ENCODE results near the gene DZIP1.
"Not testable (repeated sequence)": the region's sequence is repeated elsewhere in the genome, so short reads cannot be mapped to it uniquely, and the experiment has no call there.

DZIP1 gene, protein sequence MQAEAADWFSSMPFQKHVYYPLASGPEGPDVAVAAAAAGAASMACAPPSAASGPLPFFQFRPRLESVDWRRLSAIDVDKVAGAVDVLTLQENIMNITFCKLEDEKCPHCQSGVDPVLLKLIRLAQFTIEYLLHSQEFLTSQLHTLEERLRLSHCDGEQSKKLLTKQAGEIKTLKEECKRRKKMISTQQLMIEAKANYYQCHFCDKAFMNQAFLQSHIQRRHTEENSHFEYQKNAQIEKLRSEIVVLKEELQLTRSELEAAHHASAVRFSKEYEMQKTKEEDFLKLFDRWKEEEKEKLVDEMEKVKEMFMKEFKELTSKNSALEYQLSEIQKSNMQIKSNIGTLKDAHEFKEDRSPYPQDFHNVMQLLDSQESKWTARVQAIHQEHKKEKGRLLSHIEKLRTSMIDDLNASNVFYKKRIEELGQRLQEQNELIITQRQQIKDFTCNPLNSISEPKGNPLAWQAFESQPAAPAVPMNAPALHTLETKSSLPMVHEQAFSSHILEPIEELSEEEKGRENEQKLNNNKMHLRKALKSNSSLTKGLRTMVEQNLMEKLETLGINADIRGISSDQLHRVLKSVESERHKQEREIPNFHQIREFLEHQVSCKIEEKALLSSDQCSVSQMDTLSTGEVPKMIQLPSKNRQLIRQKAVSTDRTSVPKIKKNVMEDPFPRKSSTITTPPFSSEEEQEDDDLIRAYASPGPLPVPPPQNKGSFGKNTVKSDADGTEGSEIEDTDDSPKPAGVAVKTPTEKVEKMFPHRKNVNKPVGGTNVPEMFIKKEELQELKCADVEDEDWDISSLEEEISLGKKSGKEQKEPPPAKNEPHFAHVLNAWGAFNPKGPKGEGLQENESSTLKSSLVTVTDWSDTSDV

GRCh38 chr13:95644601-95645052, at the start of gene DZIP1:
Gene DZIP1 (minus strand): TSS chr13:95644706. CDS start chr13:95642029, 2,677 bp downstream.
- DNase-seq: no peak

- DNase-seq: not testable (repeated sequence)
These were observed 46.5 kb upstream of the DZIP1 start for GRCh38 chr13:95690986-95691385.

GRCh38 chr13:95689582-95689926, 45.0 kb upstream of the DZIP1 start:
- no peak for DNase-seq

DNA sequence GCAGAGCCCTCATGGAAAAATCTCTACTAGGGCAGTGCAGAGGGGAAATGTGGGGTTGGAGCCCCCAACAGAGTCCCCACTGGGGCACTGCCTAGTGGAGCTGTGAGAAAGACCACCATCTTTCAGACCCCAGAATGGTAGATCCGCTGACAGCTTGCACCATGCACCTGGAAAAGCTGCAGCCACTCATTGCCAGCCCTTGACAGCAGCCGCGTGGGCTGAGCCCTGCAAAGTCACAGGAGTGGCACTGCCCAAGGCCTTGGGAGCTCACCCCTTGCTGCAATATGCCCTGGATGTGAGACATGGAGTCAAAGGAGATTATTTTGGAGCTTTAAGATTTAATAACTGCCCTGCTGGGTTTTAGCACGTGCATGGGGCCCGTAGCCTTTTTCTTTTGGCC, 40.5 kb upstream of the DZIP1 start:
- DNase-seq: not testable (repeated sequence)

- DNase-seq: no peak
These were observed 39.9 kb upstream of the DZIP1 start for GRCh38 chr13:95684418-95684817.

DNA sequence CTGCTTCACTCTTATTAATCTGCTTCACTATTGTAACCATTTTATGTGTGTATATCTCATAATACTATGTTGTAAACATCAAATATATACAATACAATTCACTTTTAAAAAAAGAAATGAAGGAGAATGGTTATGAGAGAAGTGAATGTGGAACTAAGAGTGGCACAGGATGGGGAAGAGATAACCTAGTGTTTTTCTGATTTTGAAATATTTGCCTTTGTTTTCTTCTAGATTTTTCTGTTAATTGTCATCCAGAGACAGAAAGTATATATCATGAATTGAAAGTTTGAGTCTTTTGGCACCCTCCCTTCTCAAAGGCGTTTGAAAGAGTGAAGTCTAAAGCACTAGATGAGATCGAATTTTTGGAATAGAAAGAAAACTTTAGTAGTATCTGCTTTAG, 35.2 kb upstream of the DZIP1 start:
- DNase-seq: no peak

- no peak for DNase-seq
These were observed 34.5 kb upstream of the DZIP1 start for GRCh38 chr13:95678967-95679366.

- peak; percentile 54 for DNase-seq
These were observed 33.2 kb upstream of the DZIP1 start for GRCh38 chr13:95677564-95678266.

DNA sequence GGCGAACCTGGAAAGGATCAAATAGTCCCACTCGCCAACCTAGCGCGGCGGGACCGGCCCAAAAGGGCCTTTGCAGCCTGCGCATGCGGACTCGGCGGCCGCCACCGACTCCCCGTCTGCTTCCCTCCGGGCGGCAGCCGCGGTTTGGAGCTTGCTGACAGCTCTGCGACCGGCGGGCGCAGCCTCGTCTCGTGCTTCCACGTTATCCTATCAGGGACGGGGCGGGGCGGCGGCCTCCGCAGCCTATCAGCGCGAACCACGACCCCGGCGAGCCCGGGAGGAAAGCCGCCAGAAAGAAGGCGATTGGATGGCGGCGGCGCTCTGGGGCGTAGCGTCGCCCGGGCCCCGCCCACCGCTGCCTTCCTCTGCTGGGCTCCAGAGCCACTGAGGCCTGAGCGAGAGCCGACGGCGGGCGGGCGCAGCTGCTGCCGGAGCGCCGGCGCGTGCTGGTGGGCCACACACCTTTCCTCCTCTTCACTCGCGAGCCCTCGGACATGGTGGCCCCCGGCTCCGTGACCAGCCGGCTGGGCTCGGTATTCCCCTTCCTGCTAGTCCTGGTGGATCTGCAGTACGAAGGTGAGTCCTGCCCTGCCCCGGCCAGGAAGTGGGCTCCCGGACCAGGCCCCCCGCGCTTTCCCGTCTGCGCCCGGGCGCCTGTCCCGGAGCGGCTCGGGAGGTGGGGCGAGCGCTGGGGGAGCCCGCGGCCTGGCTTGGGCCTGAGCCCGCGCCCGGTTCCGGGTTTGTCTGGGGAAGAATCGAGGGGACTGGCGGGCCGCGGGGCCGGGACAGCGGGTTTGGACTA, 32.5 kb upstream of the DZIP1 start, which contains the start of gene DNAJC3:
TSS of gene DNAJC3 (plus strand) at position 378 of the 802 bp plus-strand sequence. CDS start at position 495, 117 bp downstream.
- DNase-seq: peak; percentile 95

DNA sequence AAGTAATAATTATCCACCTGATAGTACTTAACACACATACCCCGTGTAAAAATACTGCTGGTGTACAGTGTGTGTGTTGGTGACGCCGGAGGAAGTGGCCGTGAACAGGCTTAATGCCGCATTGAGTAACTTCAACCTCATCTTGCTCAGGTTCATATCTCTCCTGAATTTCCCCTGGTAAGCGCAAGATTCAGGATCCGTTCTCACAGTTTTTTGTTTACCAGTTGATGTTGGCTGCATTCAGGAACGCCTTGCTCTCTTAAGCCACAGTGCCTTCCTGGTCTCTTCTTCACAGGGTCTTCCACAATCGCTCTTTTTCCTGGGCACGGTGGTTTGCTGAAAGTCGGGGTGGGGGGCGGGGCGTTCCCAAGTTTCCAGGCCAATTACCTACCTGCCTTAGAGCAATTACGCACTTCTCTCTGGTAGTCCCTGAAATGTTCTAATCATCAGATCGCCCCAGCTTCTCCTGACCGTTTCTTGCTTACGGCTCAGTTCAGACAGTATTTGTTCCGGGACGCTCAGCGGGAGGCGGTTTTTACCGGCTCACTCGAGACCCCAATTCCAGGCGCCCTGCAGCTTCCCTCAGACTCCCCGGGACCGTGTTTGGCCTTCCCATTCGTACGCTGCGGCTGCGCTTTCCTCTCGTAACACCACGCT, 31.7 kb upstream of the DZIP1 start:
- DNase-seq: peak; percentile 51

- no peak for DNase-seq
These were observed 27.1 kb upstream of the DZIP1 start for GRCh38 chr13:95671597-95671996.

GRCh38 chr13:95667235-95667634, 22.7 kb upstream of the DZIP1 start:
- DNase-seq: not testable (repeated sequence)

GRCh38 chr13:95660981-95661581, 16.6 kb upstream of the DZIP1 start:
- peak; percentile 78 for DNase-seq

DNA sequence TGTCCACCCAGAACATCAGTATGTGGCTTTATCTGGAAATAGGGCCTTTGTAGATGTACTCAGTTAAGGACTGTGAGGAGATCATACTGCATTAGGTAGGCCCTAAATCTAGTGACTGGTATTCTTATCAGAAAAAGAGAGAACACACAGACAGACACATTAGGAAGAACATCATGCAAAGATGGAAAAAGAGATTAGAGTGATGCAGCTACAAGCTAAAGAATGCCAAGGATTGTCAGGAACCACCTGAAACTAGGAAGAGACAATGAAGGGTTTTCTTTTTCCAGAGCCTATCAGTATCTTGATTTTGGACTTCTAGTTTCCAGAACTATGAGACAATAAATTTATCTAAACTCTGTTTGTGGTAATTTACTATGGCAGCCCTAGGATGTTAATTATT, 15.0 kb upstream of the DZIP1 start:
- DNase-seq: no peak

GRCh38 chr13:95656386-95657015, 12.0 kb upstream of the DZIP1 start:
- no peak for DNase-seq

GRCh38 chr13:95652821-95653220, 8.3 kb upstream of the DZIP1 start:
- no peak for DNase-seq

DNA sequence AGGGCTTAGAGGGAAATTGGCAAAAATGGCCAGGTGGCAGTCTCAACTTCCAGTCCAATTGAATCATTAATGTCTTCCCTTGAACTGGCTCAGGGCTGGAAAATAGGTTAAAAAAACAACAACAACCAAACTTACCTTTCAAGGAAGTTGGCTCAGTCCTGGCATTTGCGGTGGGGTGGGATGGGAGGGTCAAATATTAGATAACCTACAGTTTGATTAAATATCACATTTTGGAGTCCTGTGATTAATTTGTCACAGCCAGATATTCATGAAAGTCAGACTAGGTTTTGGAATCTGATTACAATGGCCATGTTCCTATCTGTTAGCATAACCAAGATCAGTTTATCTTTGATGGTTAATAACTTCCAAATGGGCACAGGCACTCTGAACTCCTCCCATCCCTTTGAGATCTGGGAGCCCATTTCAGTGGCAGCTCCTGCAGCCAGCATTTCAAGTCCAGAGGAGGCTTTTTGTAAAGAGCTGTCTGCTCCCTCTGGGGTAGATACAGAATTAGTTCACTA, 7.8 kb upstream of the DZIP1 start:
- no peak for DNase-seq

DNA sequence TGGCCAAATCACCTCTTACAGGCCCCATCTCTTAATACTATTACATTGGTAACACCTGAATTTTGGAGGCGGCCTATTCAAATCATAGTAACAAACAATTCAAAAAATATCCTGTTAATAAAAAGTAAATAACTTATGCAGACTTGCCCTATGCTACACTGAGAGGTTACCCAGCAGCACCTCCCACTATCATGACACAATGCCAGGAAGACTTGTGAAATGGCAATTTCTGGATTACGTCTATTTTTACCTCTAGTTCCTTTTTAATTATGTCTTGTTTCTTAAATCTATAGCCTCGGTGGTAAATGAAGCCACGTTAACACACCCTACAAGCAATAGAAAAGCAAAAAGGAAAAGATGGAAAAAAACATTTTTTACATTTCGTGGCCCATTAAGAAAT, 6.2 kb upstream of the DZIP1 start:
- no peak for DNase-seq

- no peak for DNase-seq
These were observed 2.8 kb upstream of the DZIP1 start for GRCh38 chr13:95647321-95647720.

DNA sequence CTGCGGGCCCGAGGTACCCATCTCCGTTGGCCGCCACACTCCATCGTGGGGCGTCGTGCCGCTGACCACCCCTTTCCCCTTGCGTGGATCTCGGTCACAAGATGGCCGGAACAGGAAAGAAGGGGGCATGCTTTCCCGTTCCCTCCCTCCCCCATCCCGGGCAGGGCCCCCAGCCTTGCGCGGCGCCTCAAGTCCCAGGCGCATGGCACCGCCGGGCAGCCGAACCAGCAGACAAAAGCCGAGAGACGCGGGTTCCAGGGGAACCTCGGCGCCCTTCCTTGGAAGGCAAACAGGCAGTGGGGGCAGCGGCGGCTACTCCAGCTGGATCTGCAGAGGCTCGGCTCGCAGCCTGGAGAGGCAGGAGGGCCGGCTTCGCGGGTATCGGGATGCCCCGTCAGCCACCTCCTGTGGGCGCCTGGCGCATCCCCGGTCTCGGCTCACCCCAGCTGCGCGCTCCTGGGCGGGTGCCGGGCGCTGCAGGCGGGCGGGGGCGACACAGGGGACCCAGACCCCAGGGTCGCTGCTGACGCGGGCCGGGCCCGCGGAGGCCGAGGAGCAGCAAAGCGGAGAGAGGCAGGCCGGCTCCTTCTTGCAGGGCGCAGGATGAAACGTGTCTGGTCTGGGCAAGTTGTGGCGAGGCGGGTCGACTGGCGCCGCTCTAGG, 439 bp downstream of the DZIP1 start:
- no peak for DNase-seq

Data from hematopoietic multipotent progenitor cell treated with erythropoietin and hydrocortisone succinate and interleukin-3 and kit ligand, for 8 days (in vitro differentiated cells).